Breast epithelium (tissue), 4 donors: ENCODE data around the gene ZC3H12A. TPM values are rescaled to one million over a fixed set of nuclear protein-coding genes. Genes with fewer than 3 reads are reported as not detected.
A peak's percentile ranks its signal among the peaks of the same experiment; 100 is the strongest.

ENCODE experiments used
- DNase-seq, 2 donors: peaks; one replicate each; pipeline ENCODE4 v3.0.0-alpha.2; 2019; ENCODE audit warnings: low spot score in 2 of 2
- H3K27ac ChIP-seq, 2 donors: fragments of 200-600 bp; sonication (generic) in 1 of 2; one replicate each; pipeline ENCODE4 v1.5.1; 2016 to 2019; ENCODE audit warnings: mild to moderate bottlenecking in 1 of 2
- H3K27me3 ChIP-seq, 2 donors: fragments of 200-600 bp; sonication (generic) in 1 of 2; one replicate each; pipeline versions ENCODE4 v1.5.1 to v1.6.0; 2017 to 2019; ENCODE audit warnings: control low read depth in 1 of 2, mild to moderate bottlenecking in 1 of 2
- H3K36me3 ChIP-seq: fragments of 200-600 bp; one replicate; pipeline ENCODE4 v1.5.1; 2019
- H3K4me1 ChIP-seq, 2 donors: fragments of 200-600 bp; sonication (generic); one replicate each; pipeline ENCODE4 v1.5.1; 2016 to 2019; ENCODE audit warnings: control low read depth in 1 of 2
- H3K4me3 ChIP-seq, 3 donors: fragments of 200-600 bp; sonication (generic); 1 replicate in 2 of 3; 2 replicates in 1 of 3; pipeline ENCODE4 v1.5.1; 2016 to 2019; ENCODE audit warnings: mild to moderate bottlenecking in 3 of 3, moderate library complexity in 2 of 3
- H3K9me3 ChIP-seq, 2 donors: fragments of 200-600 bp; sonication (generic) in 1 of 2; one replicate each; pipeline ENCODE4 v1.5.1; 2016 to 2019; ENCODE audit warnings: control low read depth in 1 of 2
- CTCF ChIP-seq, 3 donors: fragments of 450-650 bp; IDR thresholded peaks; one replicate each; pipeline ENCODE4 v1.5.1; 2016 to 2017; ENCODE audit warnings: antibody characterized with exemption in 3 of 3, mild to moderate bottlenecking in 3 of 3, moderate library complexity in 3 of 3
- POLR2A ChIP-seq: fragments of 450-650 bp; IDR thresholded peaks from one replicate; pipeline ENCODE4 v1.6.1; 2016; ENCODE audit warnings: antibody characterized with exemption, mild to moderate bottlenecking, moderate library complexity
- POLR2AphosphoS5 ChIP-seq, 3 donors: sonication (generic); formaldehyde crosslinking; IDR thresholded peaks; one replicate each; pipeline ENCODE4 v1.6.1; 2017; ENCODE audit warnings: antibody characterized with exemption in 3 of 3
- intact Hi-C: fragments of 100-400 bp; cut with DNase I; formaldehyde crosslinking; loops from one replicate; pipeline ENCODE4 v1.15.1; 2023; ENCODE audit warnings: low total_unique reads
- total RNA-seq, 3 donors: library from RNA; depleted of rRNA; stranded (reverse); fragments of >200 nt; gene quantifications; one replicate each; pipeline ENCODE4 v1.1.0, GENCODE V29; 2016

ZC3H12A gene
- total RNA-seq, 3 donors from 2014 or later = 5.8 to 82.8 (median 76.7) TPM

DNA sequence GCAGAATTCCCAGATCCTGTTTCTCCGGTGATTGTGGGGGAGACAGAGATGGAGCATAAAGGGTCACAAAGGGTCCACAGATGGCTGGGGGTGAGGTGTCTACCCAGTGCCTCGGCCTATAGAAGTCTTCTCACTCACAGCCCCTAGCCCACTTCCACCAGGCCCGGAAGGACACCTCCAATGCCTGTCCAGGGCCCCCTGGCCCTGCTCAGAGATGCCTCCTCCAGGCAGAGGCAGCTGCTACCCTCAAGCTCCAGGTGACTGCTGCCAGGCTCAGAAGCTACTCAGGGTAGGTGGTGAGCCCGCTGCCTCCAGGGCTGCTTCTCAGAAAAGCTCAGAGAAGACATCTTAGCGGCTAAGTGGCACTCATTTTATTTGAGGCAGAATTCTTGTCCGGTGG lies 22.0 kb upstream of the ZC3H12A start:
- no peak overlapping the region for H3K27ac ChIP-seq
- no peak for DNase-seq
- H3K27me3 ChIP-seq = peaks cover 0 to 4% of the 10 kb centered on the region in 2 donors
- TF ChIP-seq POLR2AphosphoS5 (IDR thresholded peaks at IDR 0.05) = no peak
- TF ChIP-seq POLR2A = no peak
- TF ChIP-seq CTCF (IDR thresholded peaks at IDR 0.05) = no peak
- H3K4me1 ChIP-seq = no peaks in the 10 kb centered on the region
- no peaks in the 10 kb centered on the region for H3K9me3 ChIP-seq
- H3K36me3 ChIP-seq = no peaks in the 10 kb centered on the region
- no peak overlapping the region for H3K4me3 ChIP-seq
- intact Hi-C loops = loop anchor here (10.0 kb wide), 1 partner anchor 232 kb away; no protein-coding TSS in a partner anchor

DNA sequence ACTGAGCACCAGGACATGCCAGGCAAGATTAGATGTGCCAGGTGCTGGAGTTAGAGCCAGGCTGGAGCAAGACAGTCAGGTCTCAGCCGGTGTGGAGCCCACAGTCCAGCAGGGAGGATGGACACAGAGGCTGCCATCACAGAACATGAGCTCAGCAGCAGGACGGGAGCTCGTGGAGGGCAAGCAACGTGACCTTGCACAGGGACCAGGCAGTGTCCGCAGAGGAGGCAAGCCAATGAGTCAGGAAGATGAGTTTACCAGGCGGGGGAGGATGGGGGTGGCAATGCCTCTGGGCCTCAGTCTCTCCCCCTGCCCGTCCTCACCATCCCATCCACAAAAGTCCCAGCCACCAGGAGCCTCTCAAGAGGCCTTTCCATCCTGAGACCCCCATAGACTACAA lies 20.7 kb upstream of the ZC3H12A start:
- peak overlapping the region in 1 of 2 donors; percentile 3 for H3K27ac ChIP-seq
- no peaks in the 10 kb centered on the region for H3K27me3 ChIP-seq
- DNase-seq = no peak
- TF ChIP-seq CTCF (IDR thresholded peaks at IDR 0.05) (no peak), POLR2AphosphoS5 (IDR thresholded peaks at IDR 0.05) (no peak), POLR2A (no peak)
- intact Hi-C loops = loop anchor here (10.0 kb wide), 1 partner anchor 231 kb away; no protein-coding TSS in a partner anchor
- H3K9me3 ChIP-seq = no peaks in the 10 kb centered on the region
- no peaks in the 10 kb centered on the region for H3K36me3 ChIP-seq
- no peaks in the 10 kb centered on the region for H3K4me1 ChIP-seq
- H3K4me3 ChIP-seq = no peak overlapping the region

DNA sequence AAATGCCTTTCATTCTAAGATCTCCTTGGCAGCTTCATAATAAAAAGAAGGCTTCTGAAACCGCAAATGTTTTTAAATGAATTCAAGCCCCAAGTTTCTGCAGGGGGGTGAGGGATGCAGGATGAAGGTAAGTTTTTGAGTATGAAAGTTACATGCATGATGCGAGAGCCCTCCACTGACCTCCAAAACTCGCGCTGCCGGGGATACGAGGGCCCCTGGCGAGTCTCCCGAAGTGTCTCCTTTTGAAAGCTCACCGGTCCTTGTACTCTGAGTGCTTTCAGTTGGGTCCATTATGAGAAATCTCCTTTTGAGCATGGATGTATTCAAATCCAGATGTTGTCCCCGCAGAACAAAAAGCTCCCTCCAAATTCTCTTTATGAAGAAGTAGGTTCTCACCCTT lies 18.9 kb upstream of the ZC3H12A start:
- H3K4me1 ChIP-seq = no peaks in the 10 kb centered on the region
- no peak for DNase-seq
- TF ChIP-seq POLR2AphosphoS5 (IDR thresholded peaks at IDR 0.05) (no peak), POLR2A (no peak), CTCF (IDR thresholded peaks at IDR 0.05) (no peak)
- no peaks in the 10 kb centered on the region for H3K27me3 ChIP-seq
- H3K27ac ChIP-seq = peak overlapping the region; percentile 78 to 82
- intact Hi-C loops = loop anchor here (10.0 kb wide), 1 partner anchor 229 kb away; no protein-coding TSS in a partner anchor
- H3K36me3 ChIP-seq = no peaks in the 10 kb centered on the region
- H3K9me3 ChIP-seq = no peaks in the 10 kb centered on the region
- H3K4me3 ChIP-seq = peak overlapping the region in 1 of 3 donors; percentile 25

- Histone ChIP-seq H3K4me3 (no peak overlapping the region), H3K36me3 (no peaks in the 10 kb centered on the region), H3K27ac (no peak overlapping the region), H3K9me3 (no peaks in the 10 kb centered on the region), H3K4me1 (no peaks in the 10 kb centered on the region), H3K27me3 (no peaks in the 10 kb centered on the region)
- TF ChIP-seq CTCF (IDR thresholded peaks at IDR 0.05) (no peak), POLR2AphosphoS5 (IDR thresholded peaks at IDR 0.05) (no peak), POLR2A (no peak)
- intact Hi-C loops = loop anchor here (10.0 kb wide), 1 partner anchor 228 kb away; no protein-coding TSS in a partner anchor
- DNase-seq = no peak
Measured at GRCh38 chr1:37456614-37457013, 17.8 kb upstream of the ZC3H12A start.

- Histone ChIP-seq H3K36me3 (no peaks in the 10 kb centered on the region), H3K27me3 (no peaks in the 10 kb centered on the region), H3K27ac (no peak overlapping the region), H3K4me1 (no peaks in the 10 kb centered on the region), H3K4me3 (no peak overlapping the region), H3K9me3 (no peaks in the 10 kb centered on the region)
- intact Hi-C loops = loop anchor here (10.0 kb wide), 1 partner anchor 226 kb away; no protein-coding TSS in a partner anchor
- no peak for DNase-seq
- TF ChIP-seq POLR2AphosphoS5 (IDR thresholded peaks at IDR 0.05) (no peak), CTCF (IDR thresholded peaks at IDR 0.05) (no peak), POLR2A (no peak)
Measured at GRCh38 chr1:37458551-37458950, 15.8 kb upstream of the ZC3H12A start.
